ENCODE results near the gene CABP2. TPM values are rescaled to one million over a fixed set of nuclear protein-coding genes. Genes with fewer than 3 reads are reported as not detected.

The CABP2 gene
- total RNA-seq, 1 experiment from 2014 or later, result not detected

DNA sequence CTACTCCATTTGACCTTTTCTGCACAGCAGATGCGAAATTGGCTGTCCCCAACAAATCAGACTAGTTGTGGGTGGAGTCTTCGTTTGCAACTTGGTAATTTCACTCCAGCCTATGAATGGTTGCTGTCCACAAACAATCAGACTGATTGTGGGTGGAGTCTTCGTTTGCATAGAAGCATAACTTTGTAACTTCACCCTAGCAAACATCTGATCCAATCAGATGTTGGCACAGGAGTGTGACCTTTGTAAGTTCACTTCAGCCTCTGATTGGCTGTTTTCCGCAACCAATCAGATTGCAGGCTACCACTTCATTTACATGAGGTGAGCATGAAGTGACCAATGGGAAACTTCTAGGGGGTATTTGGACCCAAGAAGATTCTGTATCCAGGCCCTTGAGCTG lies 16.3 kb upstream of the CABP2 start:
- Histone ChIP-seq H2AK5ac (ENCODE audit: insufficient read length, low read length) (no peak overlapping the region), H2BK15ac (ENCODE audit: low read depth, low read length) (no peak overlapping the region), H2BK20ac (ENCODE audit: low read depth, low read length, poor library complexity, severe bottlenecking) (no peak overlapping the region), H2AFZ (ENCODE audit: low read length) (no peak overlapping the region), H3K79me2 (ENCODE audit: insufficient read depth, low read length) (no peaks in the 10 kb centered on the region), H3K27ac (ENCODE audit: insufficient read length, low read depth, low read length) (no peak overlapping the region), H3K18ac (ENCODE audit: insufficient read length, low read depth, low read length) (no peak overlapping the region), H3K79me1 (ENCODE audit: insufficient read depth, low read depth, low read length, poor library complexity, severe bottlenecking) (no peaks in the 10 kb centered on the region), H3K56ac (ENCODE audit: insufficient read length, low read depth, low read length) (no peak overlapping the region), H3K23me2 (ENCODE audit: insufficient read length, low read depth, low read length, poor library complexity, severe bottlenecking) (no peaks in the 10 kb centered on the region), H3K4me2 (ENCODE audit: insufficient read depth, insufficient read length, low read length) (no peak overlapping the region), H3K23ac (ENCODE audit: insufficient read length, low read depth, low read length) (no peak overlapping the region), H3K27me3 (ENCODE audit: insufficient read depth, low read length) (no peaks in the 10 kb centered on the region), H3K4ac (ENCODE audit: low read depth, low read length) (no peak overlapping the region), H4K20me1 (ENCODE audit: control insufficient read depth, insufficient read depth, insufficient read length) (no peaks in the 10 kb centered on the region), H2BK12ac (ENCODE audit: insufficient read length, low read depth, low read length) (no peak overlapping the region), H2BK120ac (ENCODE audit: low read depth, low read length, poor library complexity, severe bottlenecking) (no peak overlapping the region), H3K9ac (ENCODE audit: extremely low read depth, insufficient read length, low read length) (no peak overlapping the region), H3T11ph (ENCODE audit: low read length) (no peak overlapping the region), H4K8ac (replicated peaks; ENCODE audit: insufficient read length, low read depth, low read length) (no peak overlapping the region), H3K14ac (ENCODE audit: insufficient read depth, low read length) (no peak overlapping the region), H2BK5ac (ENCODE audit: insufficient read length, low read length) (no peak overlapping the region), H4K91ac (ENCODE audit: insufficient read length, low read depth, low read length) (no peak overlapping the region), H3K4me1 (ENCODE audit: insufficient read depth, low read length) (no peaks in the 10 kb centered on the region), H3K9me3 (ENCODE audit: control insufficient read depth, low read depth, low read length) (peaks cover 3% of the 10 kb centered on the region), H4K5ac (ENCODE audit: insufficient read length, low read depth, low read length) (no peak overlapping the region)
- Mint-ChIP-seq H3K27ac (no peak overlapping the region), H3K4me1 (peaks cover 4 to 6% of the 10 kb centered on the region in 2 experiments), H3K9me3 (peaks cover 16 to 20% of the 10 kb centered on the region in 2 experiments), H3K36me3 (ENCODE audit: insufficient read depth in 1 of 3, low read depth in 3 of 3) (0 out of 7 replicates have a peak, but pooled peaks cover 0 to 1% (median 0%) of the 10 kb centered on the region in 3 experiments), H3K27me3 (ENCODE audit: low read depth) (peaks cover 10% of the 10 kb centered on the region), H3K4me3 (no peak overlapping the region)
- WGBS (ENCODE audit: extremely low coverage, insufficient read length, low lambda C conversion rate), result no CpG with 5 or more reads among the region's 4 CpGs
- TF ChIP-seq, protein P1, sequence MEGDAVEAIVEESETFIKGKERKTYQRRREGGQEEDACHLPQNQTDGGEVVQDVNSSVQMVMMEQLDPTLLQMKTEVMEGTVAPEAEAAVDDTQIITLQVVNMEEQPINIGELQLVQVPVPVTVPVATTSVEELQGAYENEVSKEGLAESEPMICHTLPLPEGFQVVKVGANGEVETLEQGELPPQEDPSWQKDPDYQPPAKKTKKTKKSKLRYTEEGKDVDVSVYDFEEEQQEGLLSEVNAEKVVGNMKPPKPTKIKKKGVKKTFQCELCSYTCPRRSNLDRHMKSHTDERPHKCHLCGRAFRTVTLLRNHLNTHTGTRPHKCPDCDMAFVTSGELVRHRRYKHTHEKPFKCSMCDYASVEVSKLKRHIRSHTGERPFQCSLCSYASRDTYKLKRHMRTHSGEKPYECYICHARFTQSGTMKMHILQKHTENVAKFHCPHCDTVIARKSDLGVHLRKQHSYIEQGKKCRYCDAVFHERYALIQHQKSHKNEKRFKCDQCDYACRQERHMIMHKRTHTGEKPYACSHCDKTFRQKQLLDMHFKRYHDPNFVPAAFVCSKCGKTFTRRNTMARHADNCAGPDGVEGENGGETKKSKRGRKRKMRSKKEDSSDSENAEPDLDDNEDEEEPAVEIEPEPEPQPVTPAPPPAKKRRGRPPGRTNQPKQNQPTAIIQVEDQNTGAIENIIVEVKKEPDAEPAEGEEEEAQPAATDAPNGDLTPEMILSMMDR (conservative IDR thresholded peaks at IDR 0.05), result no peak
- DNase-seq, result no peak
